ENCODE measurements around the gene GRPEL1.

DNA sequence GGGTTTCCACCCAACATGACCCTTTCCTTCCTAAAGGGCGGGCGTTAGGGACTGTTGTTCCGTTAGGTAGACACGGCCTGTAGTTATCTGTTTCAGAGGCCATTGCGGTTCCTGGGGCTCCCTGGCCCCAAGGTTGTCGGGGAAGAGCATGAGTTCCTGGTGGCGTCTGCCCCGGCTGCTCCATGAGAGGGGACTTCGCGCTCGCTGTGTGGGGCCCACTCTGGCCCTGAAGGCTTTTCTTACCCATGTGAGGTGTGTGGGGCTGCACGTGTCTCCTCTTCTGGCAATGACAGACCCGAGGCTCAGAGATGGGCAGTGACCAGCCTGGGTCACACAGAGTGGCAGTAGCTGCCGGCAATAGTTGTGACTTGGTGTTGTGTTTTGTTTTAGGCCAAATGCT lies 15.6 kb downstream of the GRPEL1 start:
- TF ChIP-seq, protein P1, sequence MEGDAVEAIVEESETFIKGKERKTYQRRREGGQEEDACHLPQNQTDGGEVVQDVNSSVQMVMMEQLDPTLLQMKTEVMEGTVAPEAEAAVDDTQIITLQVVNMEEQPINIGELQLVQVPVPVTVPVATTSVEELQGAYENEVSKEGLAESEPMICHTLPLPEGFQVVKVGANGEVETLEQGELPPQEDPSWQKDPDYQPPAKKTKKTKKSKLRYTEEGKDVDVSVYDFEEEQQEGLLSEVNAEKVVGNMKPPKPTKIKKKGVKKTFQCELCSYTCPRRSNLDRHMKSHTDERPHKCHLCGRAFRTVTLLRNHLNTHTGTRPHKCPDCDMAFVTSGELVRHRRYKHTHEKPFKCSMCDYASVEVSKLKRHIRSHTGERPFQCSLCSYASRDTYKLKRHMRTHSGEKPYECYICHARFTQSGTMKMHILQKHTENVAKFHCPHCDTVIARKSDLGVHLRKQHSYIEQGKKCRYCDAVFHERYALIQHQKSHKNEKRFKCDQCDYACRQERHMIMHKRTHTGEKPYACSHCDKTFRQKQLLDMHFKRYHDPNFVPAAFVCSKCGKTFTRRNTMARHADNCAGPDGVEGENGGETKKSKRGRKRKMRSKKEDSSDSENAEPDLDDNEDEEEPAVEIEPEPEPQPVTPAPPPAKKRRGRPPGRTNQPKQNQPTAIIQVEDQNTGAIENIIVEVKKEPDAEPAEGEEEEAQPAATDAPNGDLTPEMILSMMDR (IDR thresholded peaks at IDR 0.05) = no peak
- TF ChIP-seq POLR2AphosphoS5 (IDR thresholded peaks at IDR 0.05) (no peak), POLR2A (IDR thresholded peaks at IDR 0.05; ENCODE audit: low read depth) (no peak), EP300 (IDR thresholded peaks at IDR 0.05) (no peak)
